DMS53 treated with DMSO at 0.1 percent for 48 hours (cell line): ENCODE results near the gene ADGRF4.

Experiments used
- DNase-seq: peaks from one replicate; lab custom pipeline; 2025; ENCODE audit not compliant: unreplicated experiment; lab: John Stamatoyannopoulos, UW

Gene ADGRF4

GRCh38 chr6:47680724-47681123 is 17.7 kb upstream of the ADGRF4 start:
- no peak for DNase-seq

DNA sequence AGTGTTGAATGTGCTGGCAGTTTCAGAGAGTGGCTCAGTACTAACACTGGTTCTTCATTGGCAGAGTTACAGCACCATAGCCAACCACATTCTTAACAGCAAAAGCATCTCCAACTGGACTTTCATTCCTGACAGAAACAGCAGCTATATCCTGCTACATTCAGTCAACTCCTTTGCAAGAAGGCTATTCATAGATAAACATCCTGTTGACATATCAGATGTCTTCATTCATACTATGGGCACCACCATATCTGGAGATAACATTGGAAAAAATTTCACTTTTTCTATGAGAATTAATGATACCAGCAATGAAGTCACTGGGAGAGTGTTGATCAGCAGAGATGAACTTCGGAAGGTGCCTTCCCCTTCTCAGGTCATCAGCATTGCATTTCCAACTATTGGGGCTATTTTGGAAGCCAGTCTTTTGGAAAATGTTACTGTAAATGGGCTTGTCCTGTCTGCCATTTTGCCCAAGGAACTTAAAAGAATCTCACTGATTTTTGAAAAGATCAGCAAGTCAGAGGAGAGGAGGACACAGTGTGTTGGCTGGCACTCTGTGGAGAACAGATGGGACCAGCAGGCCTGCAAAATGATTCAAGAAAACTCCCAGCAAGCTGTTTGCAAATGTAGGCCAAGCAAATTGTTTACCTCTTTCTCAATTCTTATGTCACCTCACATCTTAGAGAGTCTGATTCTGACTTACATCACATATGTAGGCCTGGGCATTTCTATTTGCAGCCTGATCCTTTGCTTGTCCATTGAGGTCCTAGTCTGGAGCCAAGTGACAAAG is 17.0 kb upstream of the ADGRF4 start:
- no peak for DNase-seq

GRCh38 chr6:47686411-47686810 is 12.0 kb upstream of the ADGRF4 start:
- DNase-seq: no peak

DNA sequence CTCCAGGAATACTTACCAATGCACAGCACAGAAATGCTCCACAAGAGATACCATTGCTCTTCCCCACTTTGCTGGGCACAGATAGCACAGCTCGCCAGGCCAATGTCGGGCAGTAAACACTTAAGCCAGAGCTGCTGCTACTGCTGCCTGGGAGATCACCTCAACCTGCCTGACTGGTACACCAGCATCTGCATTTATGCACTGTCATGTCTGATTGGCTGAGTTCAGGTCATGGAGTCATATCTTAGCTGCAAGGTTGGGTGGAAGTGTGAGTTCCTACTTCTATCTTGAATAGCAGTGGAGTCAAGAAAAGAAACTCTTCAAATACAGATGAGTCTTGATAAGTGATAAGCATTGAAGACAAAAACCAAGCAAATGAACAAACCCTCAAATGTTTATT is 10.9 kb upstream of the ADGRF4 start:
- DNase-seq: peak; percentile 90

DNA sequence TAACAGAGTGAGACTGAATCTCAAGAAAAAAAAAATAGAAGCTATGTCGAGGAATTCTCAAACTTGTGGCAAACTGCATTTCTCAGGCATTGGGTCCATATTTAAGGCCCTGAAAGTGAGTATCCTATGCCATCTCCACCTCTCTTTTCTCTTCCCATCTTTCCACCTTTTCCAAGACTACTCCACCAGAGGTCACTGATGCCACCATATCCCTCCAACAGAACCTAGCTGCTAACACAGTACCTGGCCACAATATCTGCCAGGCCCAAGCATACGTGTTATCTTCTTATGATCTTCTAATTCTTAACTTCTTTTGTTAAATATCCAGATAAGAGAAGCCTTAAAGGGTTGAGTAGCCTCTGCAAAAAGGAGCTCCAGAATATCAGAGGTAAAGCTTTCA is 8.2 kb upstream of the ADGRF4 start:
- no peak for DNase-seq

- DNase-seq: no peak
These were observed 7.6 kb upstream of the ADGRF4 start for GRCh38 chr6:47690791-47691190.

- no peak for DNase-seq
These were observed 455 bp upstream of the ADGRF4 start for GRCh38 chr6:47697925-47698324.

- DNase-seq: no peak
These were observed 1.7 kb downstream of the ADGRF4 start for GRCh38 chr6:47700053-47700452.

GRCh38 chr6:47700596-47700995 is 2.2 kb downstream of the ADGRF4 start:
- no peak for DNase-seq

DNA sequence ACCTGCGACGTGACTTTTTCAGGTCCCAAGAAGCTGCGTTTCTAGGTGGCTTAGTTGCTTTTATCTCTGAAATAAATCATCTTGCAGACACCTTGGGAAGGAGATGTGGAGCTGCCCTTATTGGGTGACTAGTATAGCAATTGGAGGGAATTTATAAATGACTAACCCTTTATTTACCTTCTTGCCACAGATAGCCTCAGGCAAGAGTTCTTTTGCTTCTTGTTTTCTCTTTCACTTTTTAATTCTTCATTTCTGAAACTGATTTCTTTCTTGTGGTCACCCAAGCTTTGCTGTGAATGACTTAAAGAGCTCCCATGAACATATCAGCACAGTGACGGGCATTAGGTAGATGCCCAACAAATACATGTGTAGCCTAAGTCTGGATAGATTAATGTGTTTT is 3.0 kb downstream of the ADGRF4 start:
- no peak for DNase-seq

GRCh38 chr6:47709160-47709559 is 10.8 kb downstream of the ADGRF4 start:
- DNase-seq: no peak

DNA sequence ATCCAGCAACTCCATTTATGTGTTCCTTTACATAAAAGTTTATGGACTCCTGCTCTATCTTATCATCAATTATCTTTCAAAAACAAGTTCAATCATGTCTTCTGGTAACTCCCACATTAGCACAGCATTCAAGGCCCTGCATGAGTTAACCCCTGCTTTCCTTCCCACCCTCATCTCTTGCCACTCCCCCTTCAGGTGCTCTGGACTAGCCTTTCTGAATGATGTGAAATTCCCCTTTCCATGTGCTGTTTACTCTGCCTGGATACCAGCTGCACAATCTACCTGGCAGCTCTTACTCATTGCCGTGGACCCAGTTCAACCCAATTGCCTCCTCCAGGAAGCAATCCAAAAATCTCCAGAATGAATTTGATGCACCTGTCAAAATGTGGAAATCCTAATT is 11.9 kb downstream of the ADGRF4 start:
- no peak for DNase-seq

DNA sequence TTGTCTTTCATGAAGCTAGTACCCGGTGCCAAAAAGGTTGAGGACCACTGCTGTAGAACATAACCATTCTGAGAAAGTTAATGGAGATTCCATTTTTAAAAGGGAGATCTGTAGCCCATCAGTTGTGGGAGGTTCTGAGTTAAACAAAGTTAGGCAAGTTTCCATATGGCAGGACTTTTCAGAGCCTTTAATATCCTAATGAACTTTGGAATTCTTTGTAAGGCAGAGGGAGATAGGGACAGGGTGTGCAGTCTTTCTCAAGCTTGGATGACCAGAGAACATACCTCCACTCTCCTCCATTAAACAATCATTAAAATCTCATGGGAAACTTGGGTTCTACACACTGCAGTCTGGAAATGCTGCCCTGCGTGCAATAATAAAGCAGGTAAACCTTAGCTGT is 14.8 kb downstream of the ADGRF4 start:
- DNase-seq: no peak

GRCh38 chr6:47714802-47715201 is 16.4 kb downstream of the ADGRF4 start:
- DNase-seq: no peak

DNA sequence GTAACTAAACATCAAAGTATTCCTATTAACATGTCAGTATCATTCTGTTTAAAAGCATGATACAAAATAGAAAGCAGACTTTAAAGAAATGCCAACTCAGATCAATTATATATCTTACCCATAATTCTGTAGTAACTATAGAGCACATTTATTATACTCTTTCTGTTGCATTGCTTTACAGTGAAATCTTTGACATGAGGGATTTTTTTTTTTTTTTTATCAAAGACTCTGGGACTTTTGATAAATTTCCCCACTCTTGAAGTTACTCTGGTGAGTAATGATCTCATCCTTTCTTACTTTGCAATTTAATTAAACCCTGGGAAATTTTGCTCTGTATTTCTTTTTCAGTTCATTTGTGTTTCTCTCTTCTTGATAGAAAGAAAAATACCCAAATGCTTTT is 17.4 kb downstream of the ADGRF4 start:
- DNase-seq: no peak

GRCh38 chr6:47716207-47716606 is 17.8 kb downstream of the ADGRF4 start:
- no peak for DNase-seq

DNA sequence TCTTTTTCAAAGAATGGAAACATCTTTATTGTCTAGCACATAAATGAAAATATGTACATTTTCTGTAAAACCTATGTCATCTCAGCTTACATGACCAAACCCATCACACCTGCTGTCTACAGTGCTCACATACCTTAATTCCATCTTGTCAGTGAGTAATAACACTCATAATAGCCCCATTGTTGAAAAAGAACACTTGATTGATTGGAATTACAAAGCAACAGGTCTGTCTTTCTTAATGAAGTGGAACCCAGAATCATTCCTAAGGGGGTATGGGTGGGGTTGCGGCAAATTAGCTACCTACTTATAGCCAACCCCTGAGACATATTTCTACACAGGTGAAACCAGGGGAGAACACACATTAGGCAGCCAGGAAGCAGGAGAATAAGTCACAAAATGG is 20.2 kb downstream of the ADGRF4 start:
- DNase-seq: no peak

GRCh38 chr6:47721189-47721588 is 22.8 kb downstream of the ADGRF4 start:
- DNase-seq: no peak

DNA sequence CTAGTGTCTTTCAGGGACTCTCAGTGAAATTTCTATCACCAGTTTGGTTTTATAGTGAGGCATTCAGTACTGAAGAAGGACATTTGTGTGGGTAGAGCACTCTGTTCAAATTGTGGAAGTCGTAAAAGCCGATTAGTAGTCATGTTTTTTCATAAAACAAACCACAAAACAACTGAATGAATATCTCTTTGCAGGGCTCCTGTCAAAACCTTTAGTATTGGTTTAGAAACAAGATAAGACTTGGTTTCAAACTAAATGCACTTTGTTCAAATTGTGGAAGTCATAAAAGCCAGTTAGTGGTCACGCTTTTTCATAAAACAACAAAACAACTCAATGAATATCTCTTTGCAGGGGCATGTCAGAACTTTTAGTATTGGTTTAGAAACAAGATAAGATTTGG is 23.8 kb downstream of the ADGRF4 start:
- no peak for DNase-seq

DNA sequence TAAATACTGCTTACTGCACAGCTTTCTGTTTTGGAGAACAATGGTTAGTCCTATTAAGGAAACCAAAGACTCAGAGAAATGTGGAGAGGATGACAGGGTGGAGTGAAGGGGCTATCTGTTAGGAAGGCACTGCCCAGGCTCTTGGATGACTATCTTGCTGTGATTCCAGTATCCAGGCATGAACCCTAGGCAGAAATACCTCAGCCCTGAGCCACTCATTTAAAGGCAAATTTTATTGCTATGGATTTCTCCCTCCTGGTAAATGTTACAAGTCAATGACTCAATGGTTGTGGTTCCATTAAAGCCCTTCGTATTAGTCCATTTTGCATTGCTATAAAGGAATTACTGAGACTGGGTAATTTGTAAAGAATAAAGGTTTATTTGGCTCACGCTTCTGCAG is 25.9 kb downstream of the ADGRF4 start:
- no peak for DNase-seq

- DNase-seq: no peak
These were observed 29.0 kb downstream of the ADGRF4 start for GRCh38 chr6:47727391-47727790.

DNA sequence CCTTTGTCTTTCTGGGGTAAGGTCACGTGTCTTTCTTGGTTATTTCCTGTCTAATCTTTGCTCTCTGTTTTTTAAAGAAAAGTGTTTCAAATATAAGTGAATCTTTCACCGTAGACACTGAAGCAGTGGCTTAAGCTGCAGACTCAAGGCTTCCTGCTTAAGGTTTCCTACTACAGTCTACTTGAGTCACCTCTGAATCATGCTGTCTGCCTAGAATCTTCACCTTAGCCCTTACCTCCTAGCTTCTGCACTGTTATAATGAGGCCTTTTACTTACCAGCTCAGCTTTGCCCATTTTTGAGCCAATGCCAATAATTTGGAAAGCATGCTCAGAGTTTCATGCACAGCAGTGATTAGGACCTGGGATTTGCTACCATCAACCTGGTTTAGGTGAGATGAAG is 30.6 kb downstream of the ADGRF4 start:
- no peak for DNase-seq

- DNase-seq: no peak
These were observed 31.1 kb downstream of the ADGRF4 start for GRCh38 chr6:47729457-47729856.
